Measurements from ENCODE around the gene CCDC148.

CCDC148 gene

DNA sequence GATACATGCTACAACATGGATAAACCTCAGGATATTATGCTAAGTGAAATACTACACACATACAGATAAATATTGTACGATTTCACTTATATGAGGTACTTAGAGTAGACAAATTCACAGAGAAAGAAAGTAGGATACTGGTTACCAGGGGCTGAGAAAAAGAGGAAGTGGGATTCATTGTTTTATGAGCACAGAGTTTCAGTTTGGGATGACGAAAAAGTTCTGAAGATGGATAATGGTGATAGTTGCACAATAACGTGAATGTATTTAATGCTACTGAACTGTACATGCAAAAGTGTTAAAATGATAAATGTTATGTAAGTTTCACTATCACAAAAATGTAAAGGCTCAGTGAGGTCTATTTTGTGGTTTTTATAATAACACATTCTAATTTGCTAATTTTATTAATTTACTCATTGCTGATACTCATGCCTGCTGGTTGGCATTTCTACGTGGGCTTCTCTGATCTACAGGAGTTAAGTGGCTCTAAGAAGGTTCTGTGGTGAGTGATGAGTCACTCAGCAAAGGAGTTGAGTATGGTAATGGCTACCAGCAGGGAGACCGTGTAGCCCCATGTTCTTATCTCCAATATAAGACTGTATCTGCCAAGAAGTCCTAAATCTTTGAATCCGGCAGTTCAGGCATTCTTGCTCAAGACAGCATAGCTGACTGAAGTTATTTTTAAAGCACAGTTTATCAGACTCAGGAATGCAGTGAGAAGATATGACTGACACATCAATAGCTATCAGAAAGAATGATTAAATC is 313.8 kb downstream of the CCDC148 start:
- Histone ChIP-seq H3K4me1 (ENCODE audit: low read length) (peaks cover 6% of the 10 kb centered on the region; the same call in 1 of the 2 replicates), H3K27ac (ENCODE audit: low read length) (no peak overlapping the region), H2AFZ (ENCODE audit: low read depth, low read length) (no peak overlapping the region), H3K9me3 (ENCODE audit: insufficient read depth, low read length) (no peaks in the 10 kb centered on the region), H3K4me2 (ENCODE audit: low read length) (no peak overlapping the region), H4K20me1 (ENCODE audit: insufficient read depth, low read length) (no peaks in the 10 kb centered on the region), H3K27me3 (ENCODE audit: low read depth, low read length) (no peaks in the 10 kb centered on the region), H3K4me3 (ENCODE audit: low read length) (no peak overlapping the region), H3K79me2 (ENCODE audit: low read length) (no peaks in the 10 kb centered on the region), H3K36me3 (replicated peaks; ENCODE audit: low read depth, low read length) (no peaks in the 10 kb centered on the region), H3K9ac (ENCODE audit: low read length) (no peak overlapping the region)
- TF ChIP-seq, protein P1, sequence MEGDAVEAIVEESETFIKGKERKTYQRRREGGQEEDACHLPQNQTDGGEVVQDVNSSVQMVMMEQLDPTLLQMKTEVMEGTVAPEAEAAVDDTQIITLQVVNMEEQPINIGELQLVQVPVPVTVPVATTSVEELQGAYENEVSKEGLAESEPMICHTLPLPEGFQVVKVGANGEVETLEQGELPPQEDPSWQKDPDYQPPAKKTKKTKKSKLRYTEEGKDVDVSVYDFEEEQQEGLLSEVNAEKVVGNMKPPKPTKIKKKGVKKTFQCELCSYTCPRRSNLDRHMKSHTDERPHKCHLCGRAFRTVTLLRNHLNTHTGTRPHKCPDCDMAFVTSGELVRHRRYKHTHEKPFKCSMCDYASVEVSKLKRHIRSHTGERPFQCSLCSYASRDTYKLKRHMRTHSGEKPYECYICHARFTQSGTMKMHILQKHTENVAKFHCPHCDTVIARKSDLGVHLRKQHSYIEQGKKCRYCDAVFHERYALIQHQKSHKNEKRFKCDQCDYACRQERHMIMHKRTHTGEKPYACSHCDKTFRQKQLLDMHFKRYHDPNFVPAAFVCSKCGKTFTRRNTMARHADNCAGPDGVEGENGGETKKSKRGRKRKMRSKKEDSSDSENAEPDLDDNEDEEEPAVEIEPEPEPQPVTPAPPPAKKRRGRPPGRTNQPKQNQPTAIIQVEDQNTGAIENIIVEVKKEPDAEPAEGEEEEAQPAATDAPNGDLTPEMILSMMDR (IDR thresholded peaks at IDR 0.05; ENCODE audit: low read depth, low read length), result no peak
- no peak for TF ChIP-seq EZH2phosphoT487 (IDR thresholded peaks at IDR 0.05; ENCODE audit: low read depth)

DNA sequence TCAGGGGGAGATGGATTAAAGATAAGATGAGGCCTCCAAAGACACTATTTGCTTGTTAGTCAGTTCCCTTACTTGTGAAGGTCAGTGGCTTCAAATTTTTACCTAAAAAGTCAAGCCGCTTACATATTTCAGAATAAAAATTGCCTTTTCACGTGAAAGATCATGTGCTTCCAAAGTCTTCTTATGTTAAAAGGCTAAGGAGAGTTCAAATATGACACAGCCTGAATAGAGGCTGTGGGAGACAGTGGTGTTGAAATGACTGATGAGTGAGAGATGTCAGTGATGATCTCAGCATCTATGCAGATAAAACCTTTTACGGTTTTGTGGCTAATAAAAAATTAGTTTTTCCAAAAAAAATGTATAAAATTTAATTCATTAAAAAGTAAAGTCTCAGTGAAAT is 314.4 kb downstream of the CCDC148 start:
- Histone ChIP-seq H3K4me1 (ENCODE audit: low read length) (peaks cover 6% of the 10 kb centered on the region; the same call in 1 of the 2 replicates), H3K9me3 (ENCODE audit: insufficient read depth, low read length) (no peaks in the 10 kb centered on the region), H4K20me1 (ENCODE audit: insufficient read depth, low read length) (no peaks in the 10 kb centered on the region), H3K4me2 (ENCODE audit: low read length) (no peak overlapping the region), H3K79me2 (ENCODE audit: low read length) (no peaks in the 10 kb centered on the region), H3K9ac (ENCODE audit: low read length) (no peak overlapping the region), H2AFZ (ENCODE audit: low read depth, low read length) (no peak overlapping the region), H3K27me3 (ENCODE audit: low read depth, low read length) (no peaks in the 10 kb centered on the region), H3K4me3 (ENCODE audit: low read length) (no peak overlapping the region), H3K27ac (ENCODE audit: low read length) (no peak overlapping the region), H3K36me3 (replicated peaks; ENCODE audit: low read depth, low read length) (no peaks in the 10 kb centered on the region)
- no peak for TF ChIP-seq EZH2phosphoT487 (IDR thresholded peaks at IDR 0.05; ENCODE audit: low read depth)
- TF ChIP-seq, protein P1 (IDR thresholded peaks at IDR 0.05; ENCODE audit: low read depth, low read length), result no peak

DNA sequence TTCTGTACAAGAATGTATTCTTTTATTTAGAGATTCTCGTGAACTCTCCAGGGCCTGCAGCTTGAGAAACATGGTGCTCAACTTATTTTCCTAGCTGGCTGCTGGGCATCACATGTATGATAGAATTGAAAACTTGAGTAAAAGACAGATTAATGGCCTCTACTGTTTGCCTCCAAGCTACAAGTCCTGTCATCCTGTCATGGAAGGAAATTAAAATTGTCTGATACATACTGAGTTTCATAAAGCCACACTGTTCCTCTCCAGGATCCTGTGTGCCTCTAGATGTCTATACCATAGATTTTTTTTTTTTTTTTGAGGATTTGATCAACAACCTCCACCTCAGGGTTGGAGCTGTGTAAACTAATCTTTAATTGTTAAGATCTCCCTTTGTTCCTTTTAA is 316.4 kb downstream of the CCDC148 start:
- H3K27ac ChIP-seq (ENCODE audit: low read length), result no peak overlapping the region
- H4K20me1 ChIP-seq (ENCODE audit: insufficient read depth, low read length), result no peaks in the 10 kb centered on the region
- no peak overlapping the region for H3K9ac ChIP-seq (ENCODE audit: low read length)
- H3K27me3 ChIP-seq (ENCODE audit: low read depth, low read length), result no peaks in the 10 kb centered on the region
- peaks cover 6% of the 10 kb centered on the region; the same call in 1 of the 2 replicates for H3K4me1 ChIP-seq (ENCODE audit: low read length)
- H3K79me2 ChIP-seq (ENCODE audit: low read length), result no peaks in the 10 kb centered on the region
- no peak overlapping the region for H3K4me3 ChIP-seq (ENCODE audit: low read length)
- H3K36me3 ChIP-seq (replicated peaks; ENCODE audit: low read depth, low read length), result no peaks in the 10 kb centered on the region
- no peak overlapping the region for H2AFZ ChIP-seq (ENCODE audit: low read depth, low read length)
- H3K9me3 ChIP-seq (ENCODE audit: insufficient read depth, low read length), result no peaks in the 10 kb centered on the region
- no peak overlapping the region for H3K4me2 ChIP-seq (ENCODE audit: low read length)
- TF ChIP-seq, protein P1 (IDR thresholded peaks at IDR 0.05; ENCODE audit: low read depth, low read length), result no peak
- no peak for TF ChIP-seq EZH2phosphoT487 (IDR thresholded peaks at IDR 0.05; ENCODE audit: low read depth)

DNA sequence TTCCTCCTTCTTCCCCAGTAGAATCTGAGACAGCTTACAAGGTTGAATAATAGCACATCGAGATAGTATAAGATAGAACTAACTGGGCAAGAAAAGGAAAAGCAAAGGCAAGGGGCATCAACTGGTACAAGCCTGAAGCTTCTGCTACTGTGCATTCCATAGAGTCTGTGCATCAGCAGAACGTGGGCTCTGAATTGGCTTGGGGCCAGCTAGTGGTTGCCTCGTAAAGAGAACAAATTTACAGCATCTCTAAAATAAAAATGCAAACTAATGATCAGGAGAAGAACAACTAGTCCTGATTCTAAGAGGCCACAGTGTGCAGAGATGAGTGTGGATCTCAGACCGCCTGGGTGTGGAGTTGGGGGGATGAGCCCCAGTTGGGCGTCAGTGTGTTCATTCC is 318.3 kb downstream of the CCDC148 start:
- Histone ChIP-seq H4K20me1 (ENCODE audit: insufficient read depth, low read length) (no peaks in the 10 kb centered on the region), H3K36me3 (replicated peaks; ENCODE audit: low read depth, low read length) (no peaks in the 10 kb centered on the region), H3K27me3 (ENCODE audit: low read depth, low read length) (no peaks in the 10 kb centered on the region), H3K4me1 (ENCODE audit: low read length) (peaks cover 6% of the 10 kb centered on the region; the same call in 1 of the 2 replicates), H3K9ac (ENCODE audit: low read length) (no peak overlapping the region), H3K4me2 (ENCODE audit: low read length) (no peak overlapping the region), H2AFZ (ENCODE audit: low read depth, low read length) (no peak overlapping the region), H3K27ac (ENCODE audit: low read length) (no peak overlapping the region), H3K9me3 (ENCODE audit: insufficient read depth, low read length) (no peaks in the 10 kb centered on the region), H3K79me2 (ENCODE audit: low read length) (no peaks in the 10 kb centered on the region), H3K4me3 (ENCODE audit: low read length) (no peak overlapping the region)
- TF ChIP-seq, protein P1 (IDR thresholded peaks at IDR 0.05; ENCODE audit: low read depth, low read length), result no peak
- no peak for TF ChIP-seq EZH2phosphoT487 (IDR thresholded peaks at IDR 0.05; ENCODE audit: low read depth)
